ENCODE results near the gene CDR2L. TPM values are rescaled to one million over a fixed set of nuclear protein-coding genes. Genes with fewer than 3 reads are reported as not detected.
A peak's percentile ranks its signal among the peaks of the same experiment; 100 is the strongest.
"Not testable (repeated sequence)": the region's sequence is repeated elsewhere in the genome, so short reads cannot be mapped to it uniquely, and the experiment has no call there.

Gene CDR2L
- total RNA-seq, 1 experiment from 2014 or later = 32.7 TPM

DNA sequence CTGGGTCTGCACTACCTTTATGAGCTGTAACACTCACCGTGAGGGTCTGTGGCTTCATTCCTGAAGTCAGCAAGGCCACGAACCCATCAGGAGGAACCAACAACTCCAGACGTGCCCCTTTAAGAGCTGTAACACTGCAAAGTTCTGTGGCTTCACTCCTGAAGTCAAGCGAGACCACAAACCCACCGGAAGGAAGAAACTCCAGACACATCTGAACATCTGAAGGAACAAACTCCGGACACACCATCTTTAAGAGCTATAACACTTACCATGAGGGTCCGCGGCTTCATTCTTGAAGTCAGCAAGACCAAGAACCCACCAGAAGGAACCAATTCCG is 37.9 kb downstream of the CDR2L start:
- DNase-seq (ENCODE audit: low read depth); in situ Hi-C loops (cut with HindIII; ENCODE audit: low pct_unique_long_range_greater_than_20kb, low sequenced_read_pairs): not testable (repeated sequence)

DNA sequence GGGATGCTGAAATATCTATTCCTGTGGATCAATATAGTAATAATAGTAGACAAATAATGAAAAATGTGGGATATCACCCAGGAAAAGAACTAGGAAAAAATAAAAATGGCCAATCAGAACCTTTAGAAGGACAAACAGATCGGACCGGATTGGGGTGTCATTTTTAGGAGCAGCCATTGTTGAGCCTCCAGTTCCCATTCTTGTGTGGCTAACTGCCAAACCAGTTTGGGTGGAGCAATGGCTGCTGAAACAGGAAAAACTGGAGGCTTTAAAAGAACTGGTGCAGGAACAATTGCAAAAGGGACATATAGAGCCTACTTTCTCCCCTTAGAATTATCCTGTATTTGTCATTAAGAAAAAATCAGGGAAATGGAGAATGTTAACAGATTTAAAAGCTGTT is 39.2 kb downstream of the CDR2L start:
- DNase-seq (ENCODE audit: low read depth); in situ Hi-C loops (cut with HindIII; ENCODE audit: low pct_unique_long_range_greater_than_20kb, low sequenced_read_pairs): not testable (repeated sequence)

DNA sequence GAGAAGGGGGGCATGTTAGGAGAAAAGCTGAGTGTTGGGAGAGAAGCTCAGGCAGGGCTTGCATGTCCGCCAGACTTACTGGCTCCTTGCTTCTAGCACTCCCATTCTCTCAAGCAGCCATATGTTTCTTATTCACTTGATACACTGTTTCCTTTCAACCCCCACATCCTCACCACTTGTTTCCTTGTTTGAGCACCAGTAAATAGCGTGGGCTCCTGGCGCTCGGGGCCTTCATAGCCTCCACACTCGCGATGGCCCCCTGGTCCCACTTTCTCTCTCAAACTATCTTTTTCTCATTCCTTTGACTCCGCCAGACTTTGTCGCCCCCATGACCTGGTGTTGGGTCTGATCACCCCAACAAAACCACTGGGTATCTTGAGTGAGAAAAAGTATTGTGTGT is 42.7 kb downstream of the CDR2L start:
- DNase-seq (ENCODE audit: low read depth) = no peak
- in situ Hi-C loops (cut with HindIII; ENCODE audit: low pct_unique_long_range_greater_than_20kb, low sequenced_read_pairs) = no loop called here

DNA sequence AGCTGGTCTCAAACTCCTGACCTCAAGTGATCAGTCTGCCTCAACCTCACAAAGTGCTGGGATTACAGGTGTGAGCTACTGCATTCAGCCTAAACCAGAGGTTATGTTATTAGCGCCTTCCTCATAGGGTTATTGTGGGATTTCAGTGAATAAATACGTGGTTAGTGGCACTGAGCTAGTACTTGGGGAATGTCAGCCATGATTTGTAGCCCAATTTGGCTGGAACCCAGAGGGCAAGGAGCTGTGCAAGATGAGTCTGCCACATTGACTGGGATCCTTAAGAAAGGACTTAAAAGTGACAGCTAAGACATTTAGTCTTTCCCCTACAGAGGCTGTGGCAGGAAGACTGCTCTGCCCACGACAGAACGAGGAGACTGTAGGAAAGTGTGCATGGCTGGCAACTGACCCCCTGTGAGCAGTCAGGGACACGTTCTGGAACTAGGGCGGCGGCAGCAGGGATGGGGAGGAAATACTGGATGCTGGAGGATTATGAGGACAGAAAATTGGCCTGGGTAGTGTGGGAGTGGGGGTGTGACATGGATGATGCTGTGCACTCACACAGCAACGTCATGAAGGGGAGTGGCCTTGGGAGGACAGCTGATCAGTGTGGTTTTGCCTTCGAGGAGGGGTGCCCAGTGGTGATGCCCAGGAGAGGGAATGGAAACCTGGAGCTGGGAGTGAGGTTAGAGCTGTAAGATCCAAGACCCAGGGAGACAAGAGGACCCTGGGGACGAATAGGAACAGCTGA is 44.7 kb downstream of the CDR2L start:
- DNase-seq (ENCODE audit: low read depth) = peak; percentile 62
- in situ Hi-C loops (cut with HindIII; ENCODE audit: low pct_unique_long_range_greater_than_20kb, low sequenced_read_pairs) = no loop called here

DNA sequence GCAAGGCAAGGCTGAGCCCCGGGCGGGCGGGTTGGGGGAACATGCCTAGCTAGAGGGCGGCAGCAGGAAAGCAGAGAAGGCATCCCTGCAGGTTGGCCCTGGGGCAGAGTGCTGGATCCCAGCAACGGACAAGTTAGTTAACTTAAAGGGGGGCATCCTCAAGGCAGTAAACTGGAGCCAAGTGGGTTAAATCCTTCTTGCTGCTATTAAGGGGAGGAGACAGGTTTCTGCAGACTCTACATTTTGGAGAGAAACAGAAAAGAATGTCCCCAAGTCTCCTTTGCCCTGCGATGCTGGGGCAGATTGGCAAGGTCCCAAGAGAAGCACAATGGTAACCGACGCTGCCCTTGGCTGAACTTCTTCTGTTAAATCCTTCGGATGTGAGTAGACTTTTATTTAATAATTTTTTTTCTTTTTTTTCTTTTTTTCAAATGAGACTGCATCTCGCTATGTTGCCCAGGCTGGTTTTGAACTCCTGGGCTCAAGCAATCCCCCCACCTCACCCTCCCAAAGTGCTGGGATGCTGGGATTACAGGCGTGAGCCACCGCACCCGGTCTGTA is 45.4 kb downstream of the CDR2L start:
- in situ Hi-C loops (cut with HindIII; ENCODE audit: low pct_unique_long_range_greater_than_20kb, low sequenced_read_pairs) = no loop called here
- peak; percentile 32 for DNase-seq (ENCODE audit: low read depth)

DNA sequence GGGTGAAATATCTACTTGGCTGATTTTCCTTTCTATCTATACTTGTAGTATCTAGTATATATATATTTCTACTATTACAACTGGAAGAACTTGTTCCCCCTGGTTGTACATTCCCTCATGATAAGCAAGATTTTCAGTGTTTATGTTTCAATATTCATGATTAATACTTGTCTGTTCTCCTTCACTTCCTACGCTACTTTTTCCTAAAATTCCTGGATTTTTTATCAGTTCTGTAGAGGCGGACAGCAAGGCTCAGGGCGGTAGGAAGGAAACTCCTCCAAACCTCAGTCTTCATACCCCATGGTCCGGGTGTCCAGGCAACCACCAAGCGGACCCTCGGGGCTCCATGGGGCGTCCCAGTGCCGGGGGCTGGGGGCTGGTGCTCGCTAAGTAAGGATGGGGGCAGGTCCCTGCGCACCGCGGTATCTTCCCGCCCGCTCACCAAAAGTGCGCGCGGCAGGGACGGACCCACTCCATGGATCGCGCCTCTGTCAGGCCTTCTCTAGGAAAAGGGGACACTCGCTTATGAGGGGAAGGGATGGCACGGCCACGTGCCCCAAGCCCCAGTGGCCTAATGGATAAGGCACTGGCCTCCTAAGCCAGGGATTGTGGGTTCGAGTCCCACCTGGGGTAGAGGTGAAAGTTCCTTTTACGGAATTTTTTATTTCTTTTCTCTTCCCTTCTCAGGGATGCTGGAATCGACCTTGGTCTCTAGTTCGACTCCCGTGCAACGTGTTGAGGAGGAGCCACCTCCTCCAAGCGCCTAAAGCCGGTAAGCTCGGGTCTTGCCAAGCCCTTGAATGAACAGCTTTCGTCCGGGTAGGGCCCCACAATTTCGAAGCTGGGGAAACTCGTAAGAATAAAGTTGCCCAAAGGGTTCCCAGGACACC is 46.2 kb downstream of the CDR2L start:
- peak; percentile 95 for DNase-seq (ENCODE audit: low read depth)
- in situ Hi-C loops (cut with HindIII; ENCODE audit: low pct_unique_long_range_greater_than_20kb, low sequenced_read_pairs) = no loop called here

DNA sequence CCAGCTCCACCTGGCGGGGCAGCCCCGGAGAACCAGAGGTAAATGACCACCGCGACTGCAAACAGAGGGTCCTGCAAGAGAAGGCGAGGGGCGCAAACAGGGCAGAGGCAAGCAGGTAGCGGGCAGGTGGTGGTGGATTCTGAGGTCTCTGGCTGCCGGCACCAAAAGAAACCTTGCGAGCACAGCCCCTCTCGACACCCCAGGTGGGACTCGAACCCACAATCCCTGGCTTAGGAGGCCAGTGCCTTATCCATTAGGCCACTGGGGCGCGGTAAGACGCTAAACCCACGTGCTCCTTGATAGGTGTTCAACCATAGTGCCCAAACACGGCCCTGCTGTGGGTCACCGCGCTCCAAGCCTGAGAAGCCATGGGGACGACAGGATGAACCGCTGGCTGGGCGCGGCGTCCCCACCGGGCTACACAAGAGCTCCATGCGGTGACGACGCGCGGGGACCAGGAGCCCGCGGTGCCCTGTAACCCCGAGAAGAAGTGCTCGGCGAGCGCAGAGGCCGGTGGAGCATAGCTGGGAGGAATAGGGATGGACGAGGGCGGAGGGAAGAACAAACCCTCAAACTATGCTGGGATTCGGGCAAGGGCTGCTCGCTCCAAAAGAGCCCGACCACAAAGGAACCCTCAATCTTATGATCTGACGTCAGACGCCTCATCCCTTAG is 46.9 kb downstream of the CDR2L start:
- in situ Hi-C loops (cut with HindIII; ENCODE audit: low pct_unique_long_range_greater_than_20kb, low sequenced_read_pairs) = no loop called here
- peak; percentile 90 for DNase-seq (ENCODE audit: low read depth)

DNA sequence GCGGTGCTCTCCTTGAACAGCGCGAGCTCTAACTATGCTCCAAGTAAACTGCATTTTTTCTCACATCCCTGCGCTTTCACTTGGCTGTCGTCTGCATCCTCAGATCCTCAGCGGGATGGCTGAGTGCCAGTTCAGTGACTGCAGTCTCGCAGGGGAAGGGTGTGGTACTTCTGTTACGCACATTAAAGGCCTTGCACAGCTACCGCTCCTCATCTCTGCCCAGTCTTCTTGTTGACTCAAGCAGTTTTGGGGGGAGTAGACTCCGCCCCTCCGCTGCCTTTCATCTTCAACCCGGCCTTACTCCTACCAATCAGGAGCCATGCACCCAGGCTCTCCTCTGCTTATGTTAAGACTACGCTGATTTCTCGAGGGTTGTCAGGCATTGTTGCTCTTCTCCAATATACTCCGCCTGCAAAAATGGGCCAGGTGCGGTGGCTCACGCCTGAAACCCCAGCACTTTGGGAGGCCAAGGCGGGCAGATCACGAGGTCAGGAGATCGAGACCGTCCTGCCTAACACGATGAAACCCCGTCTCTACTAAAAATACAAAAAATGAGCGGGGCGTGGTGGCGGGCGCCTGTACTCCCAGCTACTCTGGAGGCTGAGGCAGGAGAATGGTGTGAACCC is 49.3 kb downstream of the CDR2L start:
- in situ Hi-C loops (cut with HindIII; ENCODE audit: low pct_unique_long_range_greater_than_20kb, low sequenced_read_pairs) = no loop called here
- DNase-seq (ENCODE audit: low read depth) = peak; percentile 94

DNA sequence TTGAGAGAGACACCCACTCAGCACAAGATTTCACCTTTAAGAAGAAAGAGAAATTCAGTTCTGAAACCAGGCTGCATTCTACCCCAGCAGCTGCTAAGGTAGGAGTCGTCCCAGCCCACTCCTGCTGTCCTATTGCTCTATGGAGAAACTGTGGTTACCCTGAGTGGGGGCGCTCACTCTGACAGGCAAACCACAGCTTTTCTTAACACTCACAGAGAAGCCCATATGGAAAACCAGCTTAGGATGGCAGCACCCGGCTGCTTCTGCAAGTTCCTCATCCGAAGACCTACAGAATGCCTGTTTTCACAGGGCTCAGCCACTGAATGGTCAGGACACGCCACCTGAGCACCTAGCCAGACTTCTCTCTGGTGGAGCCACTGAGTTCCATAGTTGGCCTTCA is 51.8 kb downstream of the CDR2L start:
- DNase-seq (ENCODE audit: low read depth) = no peak

DNA sequence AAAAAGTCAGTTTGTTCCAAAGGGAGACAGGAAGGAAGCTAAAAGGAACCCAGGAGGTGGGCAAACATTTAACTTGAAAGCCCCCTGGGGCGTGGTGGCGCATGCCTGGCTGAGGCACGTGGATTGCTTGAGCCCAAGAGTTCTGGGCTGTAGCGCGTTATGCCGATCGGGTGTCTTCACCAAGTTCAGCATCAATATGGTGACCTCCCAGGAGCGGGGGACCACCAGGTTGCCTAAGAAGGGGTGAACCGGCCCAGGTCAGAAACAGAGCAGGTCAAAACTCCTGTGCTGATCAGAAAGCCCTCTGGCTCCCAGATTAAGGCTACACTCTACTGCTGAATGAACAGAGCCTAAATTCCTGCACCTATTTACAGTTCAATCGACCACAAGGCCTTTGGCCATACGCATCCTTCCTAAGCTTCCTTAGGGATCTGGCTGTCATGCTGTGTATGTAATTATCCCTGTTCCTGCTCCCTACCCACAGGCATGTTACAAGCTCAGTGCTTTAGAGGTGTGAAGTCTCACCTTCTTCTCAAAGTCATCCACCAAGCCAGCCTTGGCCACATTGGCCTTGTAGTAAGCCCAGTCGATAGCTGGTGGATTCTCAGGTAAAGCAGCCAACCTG is 54.3 kb downstream of the CDR2L start:
- in situ Hi-C loops (cut with HindIII; ENCODE audit: low pct_unique_long_range_greater_than_20kb, low sequenced_read_pairs) = no loop called here
- DNase-seq (ENCODE audit: low read depth) = no peak

More for the DNA sequence above, 51.8 kb downstream of the CDR2L start:
- in situ Hi-C loops (cut with HindIII; ENCODE audit: low pct_unique_long_range_greater_than_20kb, low sequenced_read_pairs) = no loop called here

DNA sequence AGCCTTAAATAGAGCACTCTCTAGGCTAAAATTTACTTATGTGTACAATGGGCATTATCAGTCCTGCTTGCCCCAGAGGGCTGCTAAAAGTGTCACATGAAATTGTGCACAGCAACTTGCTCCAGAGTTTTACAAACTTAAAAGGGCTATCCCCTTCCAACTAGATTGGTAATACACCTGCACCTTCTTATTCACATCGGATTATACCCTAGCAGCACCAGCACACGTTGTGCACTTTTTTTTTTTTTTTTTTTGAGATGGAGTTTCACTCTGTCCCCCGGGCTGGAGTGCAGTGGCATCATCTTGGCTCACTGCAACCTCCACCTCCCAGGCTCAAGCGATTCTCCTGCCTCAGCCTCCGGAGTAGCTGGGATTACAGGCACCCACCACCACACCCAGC is 56.4 kb downstream of the CDR2L start:
- DNase-seq (ENCODE audit: low read depth); in situ Hi-C loops (cut with HindIII; ENCODE audit: low pct_unique_long_range_greater_than_20kb, low sequenced_read_pairs): not testable (repeated sequence)

DNA sequence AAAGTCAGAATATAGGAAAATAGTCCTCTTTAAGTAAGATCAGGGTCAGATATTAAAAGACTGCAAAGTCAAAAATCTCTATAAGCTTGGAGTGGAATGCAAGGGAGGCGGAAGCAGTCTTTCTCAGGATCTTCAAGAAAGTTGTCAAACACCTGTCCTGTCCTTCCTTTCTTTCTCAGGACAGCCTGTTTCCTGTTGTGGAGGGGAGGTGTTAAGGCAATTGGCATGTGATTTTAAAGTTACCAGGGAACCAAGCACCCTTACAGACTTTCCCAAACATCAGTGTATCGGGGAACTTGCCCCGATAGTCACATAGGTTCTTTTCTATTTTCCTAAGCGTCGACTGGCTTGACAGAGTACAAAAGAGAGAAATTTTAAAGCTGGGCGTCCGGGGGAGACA is 57.3 kb downstream of the CDR2L start:
- no peak for DNase-seq (ENCODE audit: low read depth)
- in situ Hi-C loops (cut with HindIII; ENCODE audit: low pct_unique_long_range_greater_than_20kb, low sequenced_read_pairs) = no loop called here

DNA sequence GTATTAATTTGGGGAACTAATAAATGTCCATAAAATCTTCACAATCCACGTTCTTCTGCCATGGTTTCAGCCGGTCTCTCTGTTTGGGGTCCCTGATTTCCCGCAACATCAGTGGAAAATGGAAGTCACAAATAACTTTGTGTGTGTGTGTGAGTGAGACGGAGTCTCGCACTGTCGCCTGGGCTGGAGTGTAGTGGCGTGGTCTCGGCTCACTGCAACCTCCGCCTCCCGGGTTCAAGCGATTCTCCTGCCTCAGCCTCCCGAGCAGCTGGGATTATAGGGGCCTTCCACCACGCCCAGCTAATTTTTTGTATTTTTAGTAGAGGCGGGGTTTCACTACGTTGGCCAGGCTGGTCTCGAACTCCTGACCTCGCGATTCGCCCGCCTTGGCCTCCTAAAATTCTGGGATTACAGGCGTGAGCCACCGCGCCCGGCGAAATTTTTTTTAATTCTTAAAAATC is 58.5 kb downstream of the CDR2L start:
- in situ Hi-C loops (cut with HindIII; ENCODE audit: low pct_unique_long_range_greater_than_20kb, low sequenced_read_pairs); DNase-seq (ENCODE audit: low read depth): not testable (repeated sequence)

DNA sequence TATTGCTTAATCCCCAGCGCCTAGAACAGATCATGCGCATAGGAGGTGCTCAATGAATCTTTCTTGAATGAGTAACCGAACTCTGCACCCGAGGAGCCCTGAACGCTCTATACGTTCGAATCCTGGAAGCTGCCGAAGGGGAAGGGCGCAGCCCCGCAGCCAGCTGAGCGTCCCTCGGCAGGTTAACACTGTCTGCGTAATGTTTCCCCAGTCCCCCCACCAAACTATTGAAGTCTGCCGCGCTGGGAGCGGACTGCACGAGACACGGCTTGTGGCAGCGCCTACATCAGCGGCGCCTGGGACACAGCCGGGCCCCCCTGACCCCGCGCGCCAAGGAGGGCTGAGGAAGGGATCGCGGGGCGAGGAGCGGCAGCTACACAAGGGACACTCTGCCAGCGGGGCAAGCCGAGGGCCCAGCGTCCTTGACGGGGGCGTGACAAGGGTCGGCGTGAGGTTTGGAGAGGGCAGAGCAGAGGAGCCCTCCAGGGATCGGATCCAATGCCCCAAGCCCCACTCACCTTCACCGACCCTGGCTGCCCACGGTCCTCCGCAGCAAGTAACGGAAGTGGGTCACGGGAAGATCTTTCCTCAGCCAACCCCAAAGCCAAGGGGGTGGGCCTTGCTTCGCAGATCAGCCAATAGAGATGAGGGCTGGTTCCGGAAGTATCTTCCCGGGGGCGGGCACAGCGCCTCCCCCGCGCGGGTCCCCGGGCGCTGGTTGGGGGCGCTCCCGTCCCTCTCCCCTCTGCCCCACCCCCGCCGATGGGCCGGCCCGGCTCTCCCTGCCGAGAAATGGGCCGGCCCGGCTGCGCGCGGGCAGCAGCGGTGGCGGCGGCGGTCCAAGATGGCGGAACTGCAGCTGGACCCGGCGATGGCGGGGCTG is 59.2 kb downstream of the CDR2L start, which contains the start of the genes ATP5PD and KCTD2:
Gene ATP5PD (minus strand): TSS at position 563 of the 883 bp plus-strand sequence. CDS start 4,319 bp downstream, outside the sequence.
Gene KCTD2 (plus strand): TSS at position 819 of the 883 bp plus-strand sequence. CDS start 26 bp downstream, at position 845.
- DNase-seq (ENCODE audit: low read depth) = peak; percentile 95
- in situ Hi-C loops (cut with HindIII; ENCODE audit: low pct_unique_long_range_greater_than_20kb, low sequenced_read_pairs) = no loop called here

DNA sequence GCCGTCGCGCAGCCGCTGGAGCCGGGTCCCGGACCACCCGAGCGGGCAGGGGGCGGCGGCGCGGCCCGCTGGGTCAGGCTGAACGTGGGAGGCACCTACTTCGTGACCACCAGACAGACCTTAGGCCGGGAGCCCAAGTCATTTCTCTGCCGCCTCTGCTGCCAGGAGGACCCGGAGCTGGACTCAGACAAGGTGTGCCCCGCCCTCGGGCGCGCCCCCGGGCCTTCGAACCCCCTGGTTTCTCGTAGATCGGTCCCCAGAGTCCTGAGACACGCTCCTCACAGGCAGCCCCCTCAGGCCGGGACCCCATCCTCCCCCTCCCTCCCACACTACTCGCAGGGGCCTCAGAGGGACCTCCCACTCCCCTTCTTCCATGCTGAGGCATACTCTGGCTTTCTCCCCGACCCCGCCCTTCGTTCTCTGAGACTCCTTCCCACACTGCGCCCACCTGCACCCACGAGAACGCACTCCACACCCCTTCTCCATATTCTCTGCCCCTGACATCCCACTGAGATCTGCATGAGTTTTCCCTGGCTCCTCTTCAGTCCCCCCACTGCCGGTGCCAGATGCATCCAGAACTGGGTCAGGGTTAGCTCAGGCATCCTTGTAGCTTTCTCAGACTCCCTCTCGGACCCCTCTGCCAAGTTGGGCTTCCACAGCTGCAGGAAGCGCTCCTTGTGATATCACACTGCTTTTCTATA is 60.1 kb downstream of the CDR2L start:
- in situ Hi-C loops (cut with HindIII; ENCODE audit: low pct_unique_long_range_greater_than_20kb, low sequenced_read_pairs) = no loop called here
- DNase-seq (ENCODE audit: low read depth) = no peak

DNA sequence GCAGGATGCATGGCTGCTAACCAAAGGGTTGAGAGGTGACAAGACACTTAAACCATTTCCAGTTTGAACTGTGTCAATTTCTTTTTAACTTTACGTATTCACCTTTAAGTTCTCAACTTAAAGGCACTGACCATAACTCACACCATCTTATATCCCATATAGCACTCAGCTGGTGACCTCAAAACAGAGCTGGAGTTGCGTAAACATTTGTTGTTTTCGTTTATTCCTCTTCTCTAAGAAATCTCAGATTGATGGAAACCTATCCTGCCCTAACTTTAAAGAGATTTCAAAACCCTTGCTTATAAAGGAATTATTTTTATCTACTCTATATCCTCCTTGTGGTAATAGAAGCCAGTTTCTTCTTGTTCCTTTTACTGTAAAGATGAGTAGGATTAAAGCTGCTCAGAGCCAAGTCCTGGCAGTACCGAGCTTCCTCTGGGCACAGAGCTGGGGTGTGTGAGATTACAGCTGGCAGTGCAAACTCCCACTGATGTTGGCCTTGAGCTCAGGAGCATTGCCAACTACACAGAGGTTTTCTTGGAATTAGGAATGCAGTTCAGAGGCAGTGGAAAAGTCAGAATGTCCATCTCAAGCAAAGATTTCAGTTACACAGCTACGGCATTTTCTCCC is 60.9 kb downstream of the CDR2L start:
- no peak for DNase-seq (ENCODE audit: low read depth)
- in situ Hi-C loops (cut with HindIII; ENCODE audit: low pct_unique_long_range_greater_than_20kb, low sequenced_read_pairs) = no loop called here
